Endodermal cell (in vitro differentiated cells): ENCODE results near the gene BRD8. TPM values are rescaled to one million over a fixed set of nuclear protein-coding genes. Genes with fewer than 3 reads are reported as not detected.

Experiments
- DNase-seq: peaks from one replicate; pipeline ENCODE4 v3.0.0-alpha.2; 2017
- H3K27ac ChIP-seq: 2 replicates; pipeline ENCODE4 v1.5.1; 2013; ENCODE audit warnings: mild to moderate bottlenecking, low read depth, low read length, moderate library complexity
- H3K27me3 ChIP-seq: 2 replicates; pipeline ENCODE4 v1.6.1; 2013; ENCODE audit warnings: mild to moderate bottlenecking, low read length, moderate library complexity; ENCODE audit not compliant: insufficient read depth, control insufficient read depth, poor library complexity, severe bottlenecking
- H3K36me3 ChIP-seq: 2 replicates; pipeline ENCODE4 v1.7.0; 2013; ENCODE audit warnings: mild to moderate bottlenecking, low read length, moderate library complexity; ENCODE audit not compliant: control insufficient read depth, insufficient read depth
- H3K4me1 ChIP-seq: one replicate; pipeline ENCODE4 v1.7.0; 2013; ENCODE audit warnings: low read length; ENCODE audit not compliant: control insufficient read depth, insufficient read depth
- H3K4me3 ChIP-seq: 2 replicates; pipeline ENCODE4 v1.5.1; 2013; ENCODE audit warnings: mild to moderate bottlenecking, low read length, moderate library complexity
- H3K9ac ChIP-seq: 2 replicates; pipeline ENCODE4 v1.6.1; 2013; ENCODE audit warnings: mild to moderate bottlenecking, low read length, moderate library complexity; ENCODE audit not compliant: poor library complexity, severe bottlenecking; ENCODE audit errors: extremely low read depth
- H3K9me3 ChIP-seq: 2 replicates; pipeline ENCODE4 v1.6.1; 2013; ENCODE audit warnings: mild to moderate bottlenecking, low read length, moderate library complexity; ENCODE audit not compliant: control insufficient read depth
- H3K27ac Mint-ChIP-seq: 2 replicates; pipeline ENCODE4 v1.8.0; 2020; ENCODE audit warnings: mixed read lengths
- H3K27me3 Mint-ChIP-seq: 2 replicates; pipeline ENCODE4 v1.8.0; 2021; ENCODE audit warnings: mild to moderate bottlenecking, mixed read lengths; ENCODE audit not compliant: insufficient read depth
- H3K36me3 Mint-ChIP-seq: 2 replicates; pipeline ENCODE4 v1.8.0; 2020; ENCODE audit warnings: low read depth, mixed read lengths
- H3K4me1 Mint-ChIP-seq: 2 replicates; pipeline ENCODE4 v1.8.0; 2020; ENCODE audit warnings: mixed read lengths
- H3K4me3 Mint-ChIP-seq: 2 replicates; pipeline ENCODE4 v1.8.0; 2020; ENCODE audit warnings: mild to moderate bottlenecking, moderate library complexity, mixed read lengths
- H3K9me3 Mint-ChIP-seq: 2 replicates; pipeline ENCODE4 v1.8.0; 2020; ENCODE audit warnings: mild to moderate bottlenecking, mixed read lengths
- CTCF ChIP-seq: fragments of 200-600 bp; sonication (generic); conservative IDR thresholded peaks from 2 replicates; pipeline ENCODE4 v1.5.0; 2021; ENCODE audit warnings: antibody characterized with exemption, mild to moderate bottlenecking
- WGBS, 2 experiments: methylation state at CpG; one replicate each; pipeline versions ENCODE4 v1.1.5 to v1.1.7; 2013; ENCODE audit warnings: missing lambda C conversion rate in 2 of 2, mixed read lengths in 1 of 2; ENCODE audit not compliant: insufficient coverage in 1 of 2, insufficient read length in 1 of 2; 5-methylcytosine and 5-hydroxymethylcytosine counted together
- total RNA-seq, 2 donors: library from RNA; stranded (reverse); fragmentation: NEBNext Ultra II Directional in 1 of 2; extraction: Animal tissue kit (Norgen Biotek cat#: 25700) in 1 of 2; gene quantifications; 2 replicates in 1 of 2; 3 replicates in 1 of 2; pipeline ENCODE4 v1.2.1, GENCODE V29; 2021

BRD8 gene
- total RNA-seq, 2 donors from 2014 or later, result 120 to 122 TPM

- Histone ChIP-seq H3K4me1 (no peaks in the 10 kb centered on the region), H3K27me3 (no peaks in the 10 kb centered on the region), H3K27ac (no peak overlapping the region), H3K36me3 (no peaks in the 10 kb centered on the region), H3K4me3 (no peak overlapping the region), H3K9me3 (no peaks in the 10 kb centered on the region), H3K9ac (no peak overlapping the region)
- Mint-ChIP-seq H3K4me3 (no peak overlapping the region), H3K36me3 (no peaks in the 10 kb centered on the region), H3K27me3 (no peaks in the 10 kb centered on the region), H3K4me1 (peaks cover 20% of the 10 kb centered on the region), H3K27ac (no peak overlapping the region), H3K9me3 (no peaks in the 10 kb centered on the region)
- TF ChIP-seq CTCF, result no peak
- WGBS, 2 experiments, result 83% methylated on average over 1 of the region's 1 CpG; no CpG with 5 or more reads in 1 of the 2 experiments
- no peak for DNase-seq
These were observed 68.8 kb downstream of the BRD8 start for GRCh38 chr5:138109463-138110265.

DNA sequence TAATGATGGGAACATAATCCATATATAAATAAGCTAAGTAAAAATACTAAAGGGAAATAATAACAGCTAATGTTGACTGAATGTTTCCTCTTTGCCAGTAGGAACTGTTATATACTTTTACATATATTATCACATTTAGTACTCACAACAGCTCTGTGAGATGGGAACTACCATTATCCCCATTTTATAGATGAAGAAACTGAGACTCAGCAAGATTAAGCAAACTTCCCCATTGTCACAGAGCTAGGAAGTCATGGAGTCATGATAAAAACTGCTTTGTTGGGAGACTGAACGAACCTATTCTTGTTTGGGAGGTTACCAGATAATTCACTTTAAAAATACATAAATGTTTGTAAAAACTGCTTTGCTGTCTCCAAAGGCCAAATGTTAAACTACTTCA is 71.2 kb downstream of the BRD8 start:
- DNase-seq, result no peak
- Mint-ChIP-seq H3K4me1 (peaks cover 32% of the 10 kb centered on the region), H3K4me3 (no peak overlapping the region), H3K27me3 (no peaks in the 10 kb centered on the region), H3K9me3 (no peaks in the 10 kb centered on the region), H3K27ac (no peak overlapping the region), H3K36me3 (no peaks in the 10 kb centered on the region)
- Histone ChIP-seq H3K27me3 (no peaks in the 10 kb centered on the region), H3K27ac (no peak overlapping the region), H3K36me3 (no peaks in the 10 kb centered on the region), H3K4me3 (no peak overlapping the region), H3K4me1 (peaks cover 5% of the 10 kb centered on the region), H3K9ac (no peak overlapping the region), H3K9me3 (no peaks in the 10 kb centered on the region)
- no peak for TF ChIP-seq CTCF
- 86% methylated on average over 1 of the region's 1 CpG; no CpG with 5 or more reads in 1 of the 2 experiments for WGBS, 2 experiments

DNA sequence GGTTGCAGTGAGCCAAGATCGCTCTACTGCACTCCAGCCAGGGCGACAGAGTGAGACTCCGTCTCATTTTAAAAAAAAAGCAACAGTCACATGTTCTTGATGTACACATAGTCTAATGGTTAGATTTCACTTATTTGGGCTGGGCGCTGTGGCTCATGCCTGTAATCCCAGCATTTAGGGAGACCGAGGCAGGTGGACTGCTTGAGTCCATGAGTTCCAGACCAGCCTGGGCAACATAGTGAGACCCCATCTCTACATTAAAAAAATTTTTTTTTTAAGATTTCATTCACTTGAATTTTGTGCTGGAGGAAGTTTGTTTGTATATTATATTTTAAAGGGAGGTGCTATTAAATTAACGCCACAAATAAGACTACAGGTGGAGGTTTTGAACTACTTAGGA is 72.7 kb downstream of the BRD8 start:
- no peak for TF ChIP-seq CTCF
- Mint-ChIP-seq H3K36me3 (no peaks in the 10 kb centered on the region), H3K27ac (no peak overlapping the region), H3K4me1 (peaks cover 31% of the 10 kb centered on the region), H3K9me3 (no peaks in the 10 kb centered on the region), H3K27me3 (no peaks in the 10 kb centered on the region), H3K4me3 (no peak overlapping the region)
- H3K9me3 ChIP-seq, result no peaks in the 10 kb centered on the region
- H3K27ac ChIP-seq, result no peak overlapping the region
- no peak overlapping the region for H3K4me3 ChIP-seq
- DNase-seq, result no peak
- no peaks in the 10 kb centered on the region for H3K36me3 ChIP-seq
- H3K4me1 ChIP-seq, result peaks cover 5% of the 10 kb centered on the region
- H3K27me3 ChIP-seq, result no peaks in the 10 kb centered on the region
- WGBS, 2 experiments, result 88 to 97% methylated on average over 6 of the region's 6 CpGs
- no peak overlapping the region for H3K9ac ChIP-seq
